H9 (cell line): Measurements from ENCODE around the gene ARL16. TPM values are rescaled to one million over a fixed set of nuclear protein-coding genes. Genes with fewer than 3 reads are reported as not detected.

ENCODE experiments used
- DNase-seq: peaks from one replicate; pipeline ENCODE4 v3.0.0-alpha.2; 2017
- H2AFZ ChIP-seq: one replicate; pipeline ENCODE4 v1.6.1; 2013; ENCODE audit warnings: mild to moderate bottlenecking, low read length, control low read depth, moderate library complexity
- H2AK5ac ChIP-seq: 2 replicates; pipeline ENCODE4 v1.6.1; 2013; ENCODE audit warnings: low read length, control low read depth, mixed read lengths; ENCODE audit not compliant: insufficient read length
- H2BK120ac ChIP-seq: one replicate; pipeline ENCODE4 v1.6.1; 2013; ENCODE audit warnings: low read depth, mild to moderate bottlenecking, low read length, control low read depth, inconsistent platforms; ENCODE audit not compliant: poor library complexity, severe bottlenecking
- H2BK12ac ChIP-seq: 2 replicates; pipeline ENCODE4 v1.6.1; 2013; ENCODE audit warnings: low read length, control low read depth, mixed read lengths, low read depth; ENCODE audit not compliant: insufficient read length
- H2BK15ac ChIP-seq: 2 replicates; pipeline ENCODE4 v1.6.1; 2013; ENCODE audit warnings: low read depth, low read length, control low read depth
- H2BK20ac ChIP-seq: one replicate; pipeline ENCODE4 v1.6.1; 2013; ENCODE audit warnings: low read depth, mild to moderate bottlenecking, low read length, control low read depth, inconsistent platforms; ENCODE audit not compliant: poor library complexity, severe bottlenecking
- H2BK5ac ChIP-seq: 2 replicates; pipeline ENCODE4 v1.6.1; 2013; ENCODE audit warnings: low read length, control low read depth, mixed read lengths; ENCODE audit not compliant: insufficient read length
- H3K14ac ChIP-seq: 2 replicates; pipeline ENCODE4 v1.6.1; 2013; ENCODE audit warnings: low read length, control low read depth; ENCODE audit not compliant: insufficient read depth
- H3K18ac ChIP-seq: 2 replicates; pipeline ENCODE4 v1.6.1; 2013; ENCODE audit warnings: low read depth, mild to moderate bottlenecking, mixed read lengths, low read length, control low read depth; ENCODE audit not compliant: insufficient read length
- H3K23ac ChIP-seq: 2 replicates; pipeline ENCODE4 v1.6.1; 2013; ENCODE audit warnings: low read length, control low read depth, mixed read lengths, low read depth; ENCODE audit not compliant: insufficient read length
- H3K23me2 ChIP-seq: 2 replicates; pipeline ENCODE4 v1.6.1; 2013; ENCODE audit warnings: low read depth, mild to moderate bottlenecking, mixed read lengths, low read length, control low read depth; ENCODE audit not compliant: insufficient read length, poor library complexity, severe bottlenecking
- H3K27ac ChIP-seq: 2 replicates; pipeline ENCODE4 v1.5.1; 2013; ENCODE audit warnings: low read length, control low read depth, mixed read lengths, low read depth; ENCODE audit not compliant: insufficient read length
- H3K27me3 ChIP-seq: 2 replicates; pipeline ENCODE4 v1.6.1; 2013; ENCODE audit warnings: low read length, control low read depth, inconsistent platforms; ENCODE audit not compliant: insufficient read depth
- H3K4ac ChIP-seq: 2 replicates; pipeline ENCODE4 v1.6.1; 2013; ENCODE audit warnings: low read depth, mild to moderate bottlenecking, control low read depth, inconsistent platforms, low read length, moderate library complexity
- H3K4me1 ChIP-seq: 2 replicates; pipeline ENCODE4 v1.6.1; 2013; ENCODE audit warnings: low read length, control low read depth, inconsistent platforms; ENCODE audit not compliant: insufficient read depth
- H3K4me2 ChIP-seq: 2 replicates; pipeline ENCODE4 v1.6.1; 2013; ENCODE audit warnings: low read length, control low read depth, mixed read lengths; ENCODE audit not compliant: insufficient read length, insufficient read depth
- H3K56ac ChIP-seq: 2 replicates; pipeline ENCODE4 v1.6.1; 2013; ENCODE audit warnings: low read depth, mild to moderate bottlenecking, mixed read lengths, low read length, control low read depth; ENCODE audit not compliant: insufficient read length
- H3K79me1 ChIP-seq: 2 replicates; pipeline ENCODE4 v1.6.1; 2013; ENCODE audit warnings: low read depth, mild to moderate bottlenecking, moderate library complexity, low read length, control low read depth, inconsistent platforms; ENCODE audit not compliant: insufficient read depth, poor library complexity, severe bottlenecking
- H3K79me2 ChIP-seq: 2 replicates; pipeline ENCODE4 v1.6.1; 2013; ENCODE audit warnings: low read length, control low read depth, inconsistent platforms; ENCODE audit not compliant: insufficient read depth
- H3K9ac ChIP-seq: 2 replicates; pipeline ENCODE4 v1.6.1; 2013; ENCODE audit warnings: low read length, control low read depth, mixed read lengths; ENCODE audit not compliant: insufficient read length; ENCODE audit errors: extremely low read depth
- H3K9me3 ChIP-seq: one replicate; pipeline ENCODE4 v1.6.1; 2013; ENCODE audit warnings: low read depth, low read length, inconsistent platforms; ENCODE audit not compliant: control insufficient read depth
- H3T11ph ChIP-seq: one replicate; pipeline ENCODE4 v1.6.1; 2013; ENCODE audit warnings: mild to moderate bottlenecking, low read length, control low read depth, inconsistent platforms
- H4K20me1 ChIP-seq: one replicate; pipeline ENCODE4 v1.6.1; 2013; ENCODE audit not compliant: control insufficient read depth, insufficient read length, insufficient read depth
- H4K5ac ChIP-seq: 2 replicates; pipeline ENCODE4 v1.6.1; 2013; ENCODE audit warnings: low read depth, mild to moderate bottlenecking, mixed read lengths, low read length, control low read depth; ENCODE audit not compliant: insufficient read length
- H4K8ac ChIP-seq: replicated peaks from 2 replicates; pipeline ENCODE4 v1.6.1; 2013; ENCODE audit warnings: low read length, control low read depth, mixed read lengths, low read depth; ENCODE audit not compliant: insufficient read length
- H4K91ac ChIP-seq: 2 replicates; pipeline ENCODE4 v1.6.1; 2013; ENCODE audit warnings: low read depth, mild to moderate bottlenecking, moderate library complexity, mixed read lengths, low read length, control low read depth; ENCODE audit not compliant: insufficient read length
- H3K27ac Mint-ChIP-seq, 3 experiments: 2 replicates in 2 of 3; 3 replicates in 1 of 3; pipeline ENCODE4 v1.8.0; 2020 to 2021; ENCODE audit warnings: mixed read lengths in 3 of 3, mild to moderate bottlenecking in 1 of 3, moderate library complexity in 1 of 3
- H3K27me3 Mint-ChIP-seq: 2 replicates; pipeline ENCODE4 v1.8.0; 2021; ENCODE audit warnings: low read depth, mild to moderate bottlenecking, moderate library complexity, mixed read lengths
- H3K36me3 Mint-ChIP-seq, 3 experiments: 2 replicates in 2 of 3; 3 replicates in 1 of 3; pipeline ENCODE4 v1.8.0; 2020 to 2021; ENCODE audit warnings: low read depth in 3 of 3, mixed read lengths in 3 of 3; ENCODE audit not compliant: insufficient read depth in 1 of 3
- H3K4me1 Mint-ChIP-seq, 2 experiments: 2 replicates each; pipeline ENCODE4 v1.8.0; 2020; ENCODE audit warnings: mixed read lengths in 2 of 2
- H3K4me3 Mint-ChIP-seq, 2 experiments: 2 replicates in 1 of 2; 3 replicates in 1 of 2; pipeline ENCODE4 v1.8.0; 2020 to 2021; ENCODE audit warnings: mild to moderate bottlenecking in 2 of 2, mixed read lengths in 2 of 2, moderate library complexity in 1 of 2
- H3K9me3 Mint-ChIP-seq, 2 experiments: 2 replicates in 1 of 2; 3 replicates in 1 of 2; pipeline ENCODE4 v1.8.0; 2020; ENCODE audit warnings: mild to moderate bottlenecking in 2 of 2, mixed read lengths in 2 of 2, moderate library complexity in 1 of 2
- CTCF ChIP-seq: fragments of 200-600 bp; sonication (generic); conservative IDR thresholded peaks from 3 replicates; pipeline ENCODE4 v1.8.0; 2021; ENCODE audit warnings: antibody characterized with exemption, mild to moderate bottlenecking
- WGBS: extraction: QIAGEN DNeasy Blood & Tissue Kit; methylation state at CpG from one replicate; pipeline ENCODE4 v1.1.7; 2013; ENCODE audit warnings: missing lambda C conversion rate, low lambda C conversion rate, mixed read lengths; ENCODE audit not compliant: insufficient read length; ENCODE audit errors: extremely low coverage; 5-methylcytosine and 5-hydroxymethylcytosine counted together
- total RNA-seq: library from RNA; stranded (reverse); gene quantifications from 2 replicates; pipeline ENCODE4 v1.2.1, GENCODE V29; 2021

Gene ARL16
- total RNA-seq, 1 experiment from 2014 or later: 58.6 TPM

- Mint-ChIP-seq H3K36me3 (no peaks in the 10 kb centered on the region), H3K4me3 (no peak overlapping the region; a peak in 1 of 5 replicates)
- H3K79me2 ChIP-seq: no peaks in the 10 kb centered on the region
These were observed 26.8 kb downstream of the ARL16 start for GRCh38 chr17:81656835-81657234.

More at GRCh38 chr17:81656835-81657234, 26.8 kb downstream of the ARL16 start:
- no peak overlapping the region for H4K8ac ChIP-seq
- no peak for TF ChIP-seq CTCF
- no peak overlapping the region for H3T11ph ChIP-seq
- H2BK15ac ChIP-seq: no peak overlapping the region
- no peak overlapping the region for H3K4ac ChIP-seq
- peaks cover 2% of the 10 kb centered on the region; the same call in 1 of the 2 replicates for H3K27me3 Mint-ChIP-seq
- peaks cover 3% of the 10 kb centered on the region; the same call in 1 of the 2 replicates for H3K4me1 ChIP-seq
- H3K9me3 Mint-ChIP-seq: no peaks in the 10 kb centered on the region; a peak in 1 of 5 replicates
- H3K4me1 Mint-ChIP-seq: peaks cover 8 to 15% of the 10 kb centered on the region in 2 experiments
- no peak overlapping the region for H4K91ac ChIP-seq
- no peak overlapping the region for H3K56ac ChIP-seq
- WGBS: no CpG with 5 or more reads among the region's 4 CpGs
- no peak overlapping the region for H2AK5ac ChIP-seq
- no peak overlapping the region for H4K5ac ChIP-seq
- H3K9ac ChIP-seq: no peak overlapping the region
- no peak overlapping the region for H2AFZ ChIP-seq
- no peak overlapping the region for H3K14ac ChIP-seq
- no peaks in the 10 kb centered on the region for H3K9me3 ChIP-seq
- no peaks in the 10 kb centered on the region for H3K79me1 ChIP-seq
- H2BK5ac ChIP-seq: no peak overlapping the region
- H3K23ac ChIP-seq: no peak overlapping the region
- no peak overlapping the region; a peak in 1 of 7 replicates for H3K27ac Mint-ChIP-seq
- H4K20me1 ChIP-seq: no peaks in the 10 kb centered on the region
- DNase-seq: no peak
- H2BK12ac ChIP-seq: no peak overlapping the region
- H3K27ac ChIP-seq: no peak overlapping the region
- no peak overlapping the region for H3K4me2 ChIP-seq
- H2BK120ac ChIP-seq: no peak overlapping the region
- no peak overlapping the region for H2BK20ac ChIP-seq
- no peaks in the 10 kb centered on the region for H3K27me3 ChIP-seq
- peaks cover 4% of the 10 kb centered on the region for H3K23me2 ChIP-seq
- H3K18ac ChIP-seq: no peak overlapping the region
